Gastroesophageal sphincter (tissue), 4 donors: ENCODE results near the gene NRAP. TPM values are rescaled to one million over a fixed set of nuclear protein-coding genes. Genes with fewer than 3 reads are reported as not detected.

ENCODE experiments used
- ATAC-seq: fragments of 150-250 bp; one replicate; pipeline ENCODE4 v1.9.1; 2016; ENCODE audit warnings: mild to moderate bottlenecking, moderate library complexity
- H3K27ac ChIP-seq, 4 donors: fragments of 200-600 bp; sonication (generic) in 3 of 4; 1 replicate in 3 of 4; 2 replicates in 1 of 4; pipeline ENCODE4 v1.5.1; 2016 to 2019
- H3K27me3 ChIP-seq: fragments of 200-600 bp; sonication (generic); one replicate; pipeline ENCODE4 v1.5.1; 2019
- H3K36me3 ChIP-seq, 2 donors: fragments of 200-600 bp; sonication (generic); one replicate each; pipeline ENCODE4 v1.5.1; 2019; ENCODE audit warnings: control low read depth in 1 of 2
- H3K4me1 ChIP-seq, 3 donors: fragments of 200-600 bp; sonication (generic); 1 replicate in 2 of 3; 2 replicates in 1 of 3; pipeline ENCODE4 v1.5.1; 2016 to 2019; ENCODE audit warnings: control low read depth in 2 of 3
- H3K4me3 ChIP-seq, 2 donors: fragments of 200-600 bp; sonication (generic); one replicate each; pipeline ENCODE4 v1.5.1; 2019; ENCODE audit warnings: mild to moderate bottlenecking in 1 of 2, moderate library complexity in 1 of 2
- H3K9me3 ChIP-seq, 3 donors: fragments of 200-600 bp; sonication (generic); one replicate each; pipeline ENCODE4 v1.5.1; 2017 to 2019; ENCODE audit warnings: control low read depth in 2 of 3
- CTCF ChIP-seq, 4 experiments: fragments of 200-600 bp in 2 of 4; fragments of 450-650 bp in 2 of 4; sonication (generic) in 1 of 4; IDR thresholded peaks; one replicate each; pipeline ENCODE4 v1.5.1; 2017 to 2019; ENCODE audit warnings: antibody characterized with exemption in 4 of 4, mild to moderate bottlenecking in 2 of 4, moderate library complexity in 2 of 4
- EP300 ChIP-seq: sonication (generic); formaldehyde crosslinking; IDR thresholded peaks from one replicate; pipeline ENCODE4 v1.6.1; 2017; ENCODE audit warnings: antibody characterized with exemption, mild to moderate bottlenecking
- POLR2A ChIP-seq, 2 donors: fragments of 450-650 bp; IDR thresholded peaks; one replicate each; pipeline ENCODE4 v1.6.1; 2017; ENCODE audit warnings: antibody characterized with exemption in 2 of 2, mild to moderate bottlenecking in 2 of 2, moderate library complexity in 1 of 2
- POLR2AphosphoS5 ChIP-seq: sonication (generic); formaldehyde crosslinking; IDR thresholded peaks from one replicate; pipeline ENCODE4 v1.6.1; 2017; ENCODE audit warnings: antibody characterized with exemption
- WGBS, 2 donors: methylation state at CpG; one replicate each; pipeline ENCODE4 v1.1.5; 2018; ENCODE audit warnings: low coverage in 1 of 2; 5-methylcytosine and 5-hydroxymethylcytosine counted together
- total RNA-seq, 4 donors: library from RNA; depleted of rRNA; stranded (reverse); fragments of >200 nt; gene quantifications; one replicate each; pipeline ENCODE4 v1.1.0, GENCODE V29; 2016

Gene NRAP
- total RNA-seq, 4 donors from 2014 or later, result under 0.01 TPM; not detected in 3

GRCh38 chr10:113609704-113610108, 54.1 kb downstream of the NRAP start:
- H3K4me1 ChIP-seq, result peaks cover 0 to 23% (median 3%) of the 10 kb centered on the region in 3 donors
- TF ChIP-seq EP300 (no peak), POLR2AphosphoS5 (no peak), POLR2A (IDR thresholded peaks at IDR 0.05) (no peak), CTCF (IDR thresholded peaks at IDR 0.05) (no peak)
- ATAC-seq, result no peak
- 81 to 85% methylated on average over 3 to 4 of the region's 4 CpGs for WGBS, 2 donors
- H3K27ac ChIP-seq, result no peak overlapping the region
- H3K36me3 ChIP-seq, result no peaks in the 10 kb centered on the region
- no peak overlapping the region for H3K4me3 ChIP-seq
- no peaks in the 10 kb centered on the region for H3K9me3 ChIP-seq
- no peaks in the 10 kb centered on the region for H3K27me3 ChIP-seq

- WGBS, 2 donors, result 56 to 62% methylated on average over 12 to 13 of the region's 13 CpGs
- H3K9me3 ChIP-seq, result no peaks in the 10 kb centered on the region
- peaks cover 9% of the 10 kb centered on the region for H3K27me3 ChIP-seq
- no peak for ATAC-seq
- H3K4me3 ChIP-seq, result no peak overlapping the region
- peaks cover 0 to 2% (median under 1%) of the 10 kb centered on the region in 3 donors for H3K4me1 ChIP-seq
- no peak for TF ChIP-seq POLR2AphosphoS5
- H3K36me3 ChIP-seq, result no peaks in the 10 kb centered on the region
- no peak overlapping the region for H3K27ac ChIP-seq
Observed at GRCh38 chr10:113605268-113605978, 58.4 kb downstream of the NRAP start.

- H3K9me3 ChIP-seq, result no peaks in the 10 kb centered on the region
- no peak overlapping the region for H3K4me3 ChIP-seq
- no peak overlapping the region for H3K27ac ChIP-seq
- 92 to 95% methylated on average over 5 to 11 of the region's 12 CpGs for WGBS, 2 donors
- no peaks in the 10 kb centered on the region for H3K4me1 ChIP-seq
- no peaks in the 10 kb centered on the region for H3K36me3 ChIP-seq
- TF ChIP-seq POLR2AphosphoS5, result no peak
- no peak for TF ChIP-seq EP300
- TF ChIP-seq POLR2A (IDR thresholded peaks at IDR 0.05), result no peak
- TF ChIP-seq CTCF (IDR thresholded peaks at IDR 0.05), result no peak
- peaks cover 9% of the 10 kb centered on the region for H3K27me3 ChIP-seq
- no peak for ATAC-seq
Observed at GRCh38 chr10:113604572-113604971, 59.3 kb downstream of the NRAP start.

- Histone ChIP-seq H3K9me3 (no peaks in the 10 kb centered on the region), H3K4me1 (no peaks in the 10 kb centered on the region), H3K27me3 (peaks cover 9% of the 10 kb centered on the region), H3K4me3 (no peak overlapping the region), H3K36me3 (no peaks in the 10 kb centered on the region), H3K27ac (no peak overlapping the region)
- ATAC-seq, result no peak
- 77 to 82% methylated on average over 5 to 10 of the region's 13 CpGs for WGBS, 2 donors
- TF ChIP-seq CTCF (IDR thresholded peaks at IDR 0.05), result no peak
Observed at GRCh38 chr10:113603057-113603777, 60.6 kb downstream of the NRAP start.

- no peak overlapping the region for H3K27ac ChIP-seq
- no peaks in the 10 kb centered on the region for H3K36me3 ChIP-seq
- ATAC-seq, result no peak
- TF ChIP-seq POLR2AphosphoS5 (no peak), EP300 (no peak), CTCF (IDR thresholded peaks at IDR 0.05) (no peak), POLR2A (IDR thresholded peaks at IDR 0.05) (no peak)
- no peak overlapping the region for H3K4me3 ChIP-seq
- WGBS, 2 donors, result 100% methylated on average over 1 to 2 of the region's 3 CpGs
- no peaks in the 10 kb centered on the region for H3K4me1 ChIP-seq
- H3K9me3 ChIP-seq, result no peaks in the 10 kb centered on the region
- H3K27me3 ChIP-seq, result peaks cover 9% of the 10 kb centered on the region
Observed at GRCh38 chr10:113600569-113600968, 63.3 kb downstream of the NRAP start.
